ENCODE results near the gene DSCAML1.

Gene DSCAML1

GRCh38 chr11:117678658-117679406, 118.2 kb downstream of the DSCAML1 start:
- Histone ChIP-seq H3K79me1 (ENCODE audit: low read depth, low read length) (no peaks in the 10 kb centered on the region), H3K18ac (ENCODE audit: low read length) (no peak overlapping the region), H2BK15ac (ENCODE audit: low read length) (no peak overlapping the region)

GRCh38 chr11:117677729-117678310, 119.2 kb downstream of the DSCAML1 start:
- no peak overlapping the region for H4K91ac ChIP-seq (ENCODE audit: low read depth, low read length, poor library complexity)

More at GRCh38 chr11:117678658-117679406, 118.2 kb downstream of the DSCAML1 start:
- no peak overlapping the region for H3K9ac ChIP-seq (ENCODE audit: low read depth, low read length, poor library complexity)
- no peaks in the 10 kb centered on the region for H3K9me3 ChIP-seq (replicated peaks in 1 of 2; ENCODE audit: control insufficient read depth in 2 of 2, insufficient read depth in 1 of 2, low read depth in 1 of 2, low read length in 2 of 2)
- H3K36me3 ChIP-seq (replicated peaks in 1 of 2; ENCODE audit: control insufficient read depth in 2 of 2, insufficient read depth in 2 of 2, low read length in 2 of 2): no peaks in the 10 kb centered on the region
- H4K91ac ChIP-seq (ENCODE audit: low read depth, low read length, poor library complexity): no peak overlapping the region
- H3K4me3 ChIP-seq (ENCODE audit: low read length in 2 of 2): no peak overlapping the region
- H3K4me1 ChIP-seq (ENCODE audit: control insufficient read depth in 2 of 2, insufficient read depth in 1 of 2, low read depth in 1 of 2, low read length in 2 of 2): peaks cover 0 to 9% of the 10 kb centered on the region in 2 donors
- peaks cover 0 to 58% (median 0%) of the 10 kb centered on the region in 3 experiments for H3K27me3 ChIP-seq (ENCODE audit: control insufficient read depth in 3 of 3, insufficient read depth in 3 of 3, low read depth in 1 of 3, low read length in 3 of 3)
- no peak for DNase-seq (ENCODE audit: low spot score)
- H2BK120ac ChIP-seq (ENCODE audit: low read depth, low read length): no peak overlapping the region
- H2BK5ac ChIP-seq (ENCODE audit: low read length): no peak overlapping the region
- H3K23ac ChIP-seq (ENCODE audit: low read depth, low read length, poor library complexity): no peak overlapping the region
- no peak overlapping the region for H3K4ac ChIP-seq (ENCODE audit: low read length)
- H4K8ac ChIP-seq (ENCODE audit: low read depth, low read length): no peak overlapping the region
- WGBS, 2 donors (ENCODE audit: extremely low coverage in 2 of 2, insufficient read length in 2 of 2, insufficient replicate concordance in 1 of 2): no CpG with 5 or more reads among the region's 18 CpGs
- H2BK12ac ChIP-seq (ENCODE audit: low read length): no peak overlapping the region
- no peak overlapping the region for H3K4me2 ChIP-seq (ENCODE audit: insufficient read depth, low read length, poor library complexity, severe bottlenecking)
- no peak overlapping the region for H3K14ac ChIP-seq (ENCODE audit: low read length)
- no peak overlapping the region for H2AFZ ChIP-seq (ENCODE audit: low read length)
- no peak overlapping the region for H3K27ac ChIP-seq (replicated peaks; ENCODE audit: low read length)
- no peak overlapping the region for H2AK5ac ChIP-seq (ENCODE audit: low read depth, low read length)

DNA sequence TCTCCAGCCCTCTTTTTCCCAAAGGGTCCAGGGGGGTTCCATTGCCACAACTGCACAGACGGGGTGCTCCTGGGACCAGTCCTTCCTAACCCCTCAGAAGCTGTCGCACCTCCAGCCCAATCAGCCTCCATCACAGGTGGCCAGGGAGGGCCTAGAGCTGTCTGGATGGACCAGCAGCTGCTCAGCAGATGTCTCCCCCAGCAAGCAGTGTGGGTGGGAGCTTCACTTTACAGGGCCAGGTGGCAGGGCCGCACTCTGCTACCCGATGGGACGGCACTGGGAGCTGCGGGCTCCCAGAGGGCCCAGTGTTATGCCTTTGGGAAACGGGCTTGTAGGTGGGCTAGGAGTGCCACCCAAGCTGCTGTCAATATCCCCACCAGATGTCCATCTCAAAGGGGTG, 120.5 kb downstream of the DSCAML1 start:
- H2BK120ac ChIP-seq (ENCODE audit: low read depth, low read length): no peak overlapping the region
- H3K27me3 ChIP-seq (ENCODE audit: control insufficient read depth in 3 of 3, insufficient read depth in 3 of 3, low read depth in 1 of 3, low read length in 3 of 3): peaks cover 0 to 67% (median 0%) of the 10 kb centered on the region in 3 experiments
- H4K91ac ChIP-seq (ENCODE audit: low read depth, low read length, poor library complexity): no peak overlapping the region
- no peak overlapping the region for H3K4me3 ChIP-seq (ENCODE audit: low read length in 2 of 2)
- no peak overlapping the region for H2AFZ ChIP-seq (ENCODE audit: low read length)
- H2BK12ac ChIP-seq (ENCODE audit: low read length): no peak overlapping the region
- peak overlapping the region; percentile 46 for H3K18ac ChIP-seq (ENCODE audit: low read length)
- no peak overlapping the region for H2BK5ac ChIP-seq (ENCODE audit: low read length)
- H3K4ac ChIP-seq (ENCODE audit: low read length): no peak overlapping the region
- no peak overlapping the region for H4K8ac ChIP-seq (ENCODE audit: low read depth, low read length)
- H3K4me2 ChIP-seq (ENCODE audit: insufficient read depth, low read length, poor library complexity, severe bottlenecking): no peak overlapping the region
- H3K79me1 ChIP-seq (ENCODE audit: low read depth, low read length): no peaks in the 10 kb centered on the region
- whole genome bisulfite sequencing, 2 donors (ENCODE audit: extremely low coverage in 2 of 2, insufficient read length in 2 of 2, insufficient replicate concordance in 1 of 2): no CpG with 5 or more reads among the region's 7 CpGs
- H3K9me3 ChIP-seq (replicated peaks in 1 of 2; ENCODE audit: control insufficient read depth in 2 of 2, insufficient read depth in 1 of 2, low read depth in 1 of 2, low read length in 2 of 2): no peaks in the 10 kb centered on the region
- no peak overlapping the region for H3K23ac ChIP-seq (ENCODE audit: low read depth, low read length, poor library complexity)
- no peak overlapping the region for H3K27ac ChIP-seq (replicated peaks; ENCODE audit: low read length)
- H2BK15ac ChIP-seq (ENCODE audit: low read length): peak overlapping the region; percentile 55
- H3K36me3 ChIP-seq (replicated peaks in 1 of 2; ENCODE audit: control insufficient read depth in 2 of 2, insufficient read depth in 2 of 2, low read length in 2 of 2): no peaks in the 10 kb centered on the region
- peak overlapping the region; percentile 2 for H2AK5ac ChIP-seq (ENCODE audit: low read depth, low read length)
- H3K4me1 ChIP-seq (ENCODE audit: control insufficient read depth in 2 of 2, insufficient read depth in 1 of 2, low read depth in 1 of 2, low read length in 2 of 2): peaks cover 0 to 9% of the 10 kb centered on the region in 2 donors
- H3K14ac ChIP-seq (ENCODE audit: low read length): no peak overlapping the region
- no peak for DNase-seq (ENCODE audit: low spot score)
- H3K9ac ChIP-seq (ENCODE audit: low read depth, low read length, poor library complexity): no peak overlapping the region

More at GRCh38 chr11:117677729-117678310, 119.2 kb downstream of the DSCAML1 start:
- no peak overlapping the region for H2BK12ac ChIP-seq (ENCODE audit: low read length)
- no peak overlapping the region for H2AFZ ChIP-seq (ENCODE audit: low read length)
- no peak overlapping the region for H2BK5ac ChIP-seq (ENCODE audit: low read length)
- no peak for DNase-seq (ENCODE audit: low spot score)
- no peak overlapping the region for H3K9ac ChIP-seq (ENCODE audit: low read depth, low read length, poor library complexity)
- H3K14ac ChIP-seq (ENCODE audit: low read length): no peak overlapping the region
- H3K4me2 ChIP-seq (ENCODE audit: insufficient read depth, low read length, poor library complexity, severe bottlenecking): no peak overlapping the region
- no peak overlapping the region for H2BK120ac ChIP-seq (ENCODE audit: low read depth, low read length)
- H3K79me1 ChIP-seq (ENCODE audit: low read depth, low read length): no peaks in the 10 kb centered on the region
- H3K4ac ChIP-seq (ENCODE audit: low read length): no peak overlapping the region
- no peak overlapping the region for H3K4me3 ChIP-seq (ENCODE audit: low read length in 2 of 2)
- no peak overlapping the region for H3K27ac ChIP-seq (replicated peaks; ENCODE audit: low read length)
- WGBS, 2 donors (ENCODE audit: extremely low coverage in 2 of 2, insufficient read length in 2 of 2, insufficient replicate concordance in 1 of 2): no CpG with 5 or more reads among the region's 12 CpGs
- no peak overlapping the region for H2BK15ac ChIP-seq (ENCODE audit: low read length)
- H3K36me3 ChIP-seq (replicated peaks in 1 of 2; ENCODE audit: control insufficient read depth in 2 of 2, insufficient read depth in 2 of 2, low read length in 2 of 2): no peaks in the 10 kb centered on the region
- peaks cover 0 to 68% (median 0%) of the 10 kb centered on the region in 3 experiments for H3K27me3 ChIP-seq (ENCODE audit: control insufficient read depth in 3 of 3, insufficient read depth in 3 of 3, low read depth in 1 of 3, low read length in 3 of 3)
- no peak overlapping the region for H2AK5ac ChIP-seq (ENCODE audit: low read depth, low read length)
- no peak overlapping the region for H4K8ac ChIP-seq (ENCODE audit: low read depth, low read length)
- H3K4me1 ChIP-seq (ENCODE audit: control insufficient read depth in 2 of 2, insufficient read depth in 1 of 2, low read depth in 1 of 2, low read length in 2 of 2): peaks cover 0 to 9% of the 10 kb centered on the region in 2 donors
- no peak overlapping the region for H3K18ac ChIP-seq (ENCODE audit: low read length)
- H3K23ac ChIP-seq (ENCODE audit: low read depth, low read length, poor library complexity): no peak overlapping the region
- H3K9me3 ChIP-seq (replicated peaks in 1 of 2; ENCODE audit: control insufficient read depth in 2 of 2, insufficient read depth in 1 of 2, low read depth in 1 of 2, low read length in 2 of 2): no peaks in the 10 kb centered on the region

DNA sequence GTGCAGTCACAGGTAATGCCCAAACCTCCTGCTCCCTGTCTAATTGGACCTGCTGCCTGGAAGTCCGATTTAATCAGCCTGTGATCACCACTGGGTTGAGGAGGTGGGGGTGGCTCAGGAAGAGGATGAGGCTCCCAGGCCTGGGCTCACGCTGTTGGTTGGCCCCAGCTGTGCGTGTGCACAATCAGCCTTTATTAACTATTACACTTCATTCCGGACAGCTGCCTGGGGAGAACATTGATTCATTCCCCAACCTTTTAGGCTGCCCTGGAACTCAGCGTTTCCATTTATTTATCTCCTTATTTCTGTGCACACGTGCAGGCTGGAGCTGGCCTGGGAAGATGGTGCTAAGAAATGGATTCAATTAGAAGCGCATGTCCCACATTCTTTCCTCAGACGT, 123.4 kb downstream of the DSCAML1 start:
- Histone ChIP-seq H2BK5ac (ENCODE audit: low read length) (no peak overlapping the region), H3K4me3 (ENCODE audit: low read length in 2 of 2) (no peak overlapping the region), H3K79me1 (ENCODE audit: low read depth, low read length) (no peaks in the 10 kb centered on the region), H4K8ac (ENCODE audit: low read depth, low read length) (no peak overlapping the region), H3K14ac (ENCODE audit: low read length) (no peak overlapping the region), H2AK5ac (ENCODE audit: low read depth, low read length) (no peak overlapping the region), H4K91ac (ENCODE audit: low read depth, low read length, poor library complexity) (no peak overlapping the region), H3K18ac (ENCODE audit: low read length) (no peak overlapping the region), H2BK120ac (ENCODE audit: low read depth, low read length) (no peak overlapping the region), H2BK15ac (ENCODE audit: low read length) (no peak overlapping the region), H3K36me3 (replicated peaks in 1 of 2; ENCODE audit: control insufficient read depth in 2 of 2, insufficient read depth in 2 of 2, low read length in 2 of 2) (no peaks in the 10 kb centered on the region), H2AFZ (ENCODE audit: low read length) (no peak overlapping the region), H3K23ac (ENCODE audit: low read depth, low read length, poor library complexity) (no peak overlapping the region), H3K4ac (ENCODE audit: low read length) (no peak overlapping the region), H3K9ac (ENCODE audit: low read depth, low read length, poor library complexity) (no peak overlapping the region), H3K27ac (replicated peaks; ENCODE audit: low read length) (no peak overlapping the region), H2BK12ac (ENCODE audit: low read length) (no peak overlapping the region), H3K4me1 (ENCODE audit: control insufficient read depth in 2 of 2, insufficient read depth in 1 of 2, low read depth in 1 of 2, low read length in 2 of 2) (peaks cover 7 to 17% of the 10 kb centered on the region in 2 donors), H3K27me3 (ENCODE audit: control insufficient read depth in 3 of 3, insufficient read depth in 3 of 3, low read depth in 1 of 3, low read length in 3 of 3) (peaks cover 0 to 60% (median 0%) of the 10 kb centered on the region in 3 experiments), H3K4me2 (ENCODE audit: insufficient read depth, low read length, poor library complexity, severe bottlenecking) (no peak overlapping the region), H3K9me3 (replicated peaks in 1 of 2; ENCODE audit: control insufficient read depth in 2 of 2, insufficient read depth in 1 of 2, low read depth in 1 of 2, low read length in 2 of 2) (no peaks in the 10 kb centered on the region)
- no CpG with 5 or more reads among the region's 8 CpGs for WGBS, 2 donors (ENCODE audit: extremely low coverage in 2 of 2, insufficient read length in 2 of 2, insufficient replicate concordance in 1 of 2)
- DNase-seq (ENCODE audit: low spot score): no peak
